ENCODE measurements around the gene NMNAT1. TPM values are rescaled to one million over a fixed set of nuclear protein-coding genes. Genes with fewer than 3 reads are reported as not detected.

The NMNAT1 gene
- 4.5 and 4.8 TPM in 2 replicates for total RNA-seq

GRCh38 chr1:9942939-9943788 is at the start of gene NMNAT1, which contains the start of gene LZIC:
NMNAT1 (plus strand) TSS chr1:9943475; CDS start chr1:9972074, 28,599 bp downstream.
LZIC (minus strand) TSS chr1:9943391; CDS start chr1:9936619, 6,772 bp downstream.

DNA sequence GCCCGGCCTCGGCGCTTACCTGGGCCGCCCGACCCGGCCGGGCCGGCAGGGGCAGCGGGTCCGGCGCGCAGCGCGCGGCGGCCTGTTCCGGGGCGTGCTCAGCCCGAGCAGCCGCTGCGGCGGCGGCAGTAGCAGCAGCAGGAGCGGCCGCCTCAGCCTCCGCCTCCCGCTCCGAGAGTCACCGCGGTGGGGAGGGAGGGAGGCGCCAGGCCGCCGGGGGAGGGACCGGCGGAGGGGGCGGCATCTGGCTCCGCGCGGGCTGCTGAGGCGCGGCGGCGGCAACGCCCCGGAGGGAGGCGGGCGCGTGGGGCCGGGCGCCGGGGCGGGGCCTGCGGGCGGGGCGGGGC is 33.2 kb upstream of the NMNAT1 start, which contains the start of gene CTNNBIP1:
Gene CTNNBIP1 (minus strand): TSS at position 194 of the 347 bp plus-strand sequence. CDS start 38,205 bp downstream, outside the sequence.

DNA sequence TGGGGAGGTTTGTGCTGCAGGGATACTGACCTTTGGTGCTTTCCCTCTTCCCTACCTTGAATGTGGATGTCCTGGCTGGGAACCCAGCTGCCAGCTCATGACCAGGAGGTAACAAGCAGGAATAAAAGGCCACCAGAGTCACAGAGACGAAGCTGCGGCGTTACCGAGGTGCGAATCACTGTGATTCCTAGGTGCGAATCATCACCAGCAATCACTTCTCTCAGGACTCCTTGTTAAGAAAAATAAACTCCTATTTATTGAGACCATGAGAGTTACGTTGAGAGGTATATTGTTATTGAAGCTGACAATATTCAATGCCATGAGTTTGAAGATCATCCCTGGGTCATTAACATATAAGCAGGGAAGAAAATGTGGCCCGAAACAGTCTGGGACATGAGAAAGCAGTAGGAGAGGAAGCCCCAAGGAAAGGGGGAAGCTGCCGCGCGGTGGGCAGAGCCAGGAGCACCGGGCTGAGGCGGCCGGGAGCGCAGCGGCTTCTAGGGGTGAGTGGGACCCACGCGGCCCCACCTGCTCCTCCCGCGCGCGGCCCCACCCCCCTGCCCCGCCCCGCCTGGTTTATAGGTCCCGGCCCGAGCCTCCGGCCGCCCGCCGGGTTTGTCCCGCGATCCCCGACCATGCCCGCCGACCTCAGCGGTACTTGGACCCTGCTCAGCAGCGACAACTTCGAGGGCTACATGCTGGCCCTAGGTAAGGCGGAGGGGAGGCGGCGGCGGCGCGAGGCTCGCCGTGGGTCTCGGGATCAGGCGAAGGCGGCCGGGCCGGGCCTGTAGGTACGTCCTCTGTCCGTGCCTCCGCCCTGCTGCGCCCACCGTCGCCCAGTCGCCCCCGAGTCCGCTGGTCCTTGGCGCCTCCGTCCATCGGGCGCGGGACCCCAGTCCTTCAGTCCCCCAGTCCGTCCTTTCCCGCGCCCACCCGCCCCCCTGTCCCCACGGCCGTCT is 53.6 kb downstream of the NMNAT1 start, which contains the start of gene RBP7:
Gene RBP7 (plus strand): TSS at position 605 of the 959 bp plus-strand sequence. CDS start 31 bp downstream, at position 636.

DNA sequence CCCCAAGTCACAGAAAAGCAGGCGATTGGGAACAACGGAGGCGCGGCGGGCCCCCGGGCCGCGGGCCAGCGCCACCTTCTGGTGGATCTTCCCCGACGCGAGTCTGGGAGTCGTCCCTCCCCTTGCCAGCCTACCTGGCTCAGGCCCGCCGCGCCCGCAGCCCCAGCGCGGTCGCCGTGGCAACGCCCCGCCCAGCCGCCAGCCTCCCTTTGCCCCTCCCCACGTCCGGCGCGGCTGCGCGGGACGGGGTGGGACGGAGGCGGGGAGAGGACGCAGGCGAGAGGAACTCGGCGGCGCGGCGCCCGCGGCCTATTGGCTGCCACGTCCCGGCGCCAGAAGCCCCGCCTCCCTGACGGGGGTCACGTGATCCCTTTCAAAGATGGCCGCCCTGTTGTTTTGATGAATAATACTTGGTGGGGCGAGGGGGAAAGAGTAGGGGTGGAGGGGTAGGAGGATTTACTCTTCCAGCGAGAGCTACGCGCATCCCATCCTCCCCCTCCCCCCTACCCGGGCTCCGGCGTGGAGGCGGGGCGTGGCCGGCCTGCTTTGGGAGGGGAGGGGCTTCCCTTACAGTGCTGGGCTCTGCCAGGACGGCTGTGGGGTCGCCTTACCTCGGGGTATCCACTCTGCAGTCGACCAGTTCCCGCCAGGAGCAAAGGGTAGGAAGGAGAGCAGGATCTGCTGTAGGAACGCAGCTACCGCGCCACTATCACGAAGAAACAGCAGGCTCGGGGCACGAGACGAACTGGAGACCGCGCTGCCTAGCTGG is 89.5 kb downstream of the NMNAT1 start, which contains the start of gene UBE4B:
Gene UBE4B (plus strand): TSS at position 369 of the 769 bp plus-strand sequence. CDS start 713 bp downstream, outside the sequence.

Other genes starting within 250 kb of the NMNAT1 start
- gene CLSTN1, start 119.5 kb upstream of the NMNAT1 start, total RNA-seq, result 65.7 and 66.3 TPM in 2 replicates
- 30.3 and 31.4 TPM in 2 replicates for gene CTNNBIP1, start 33.2 kb upstream of the NMNAT1 start, total RNA-seq
- 24.2 and 26.0 TPM in 2 replicates for gene LZIC, start 84 bp upstream of the NMNAT1 start, total RNA-seq
- 0.39 TPM in 1 of 2 replicates, not detected in the other for gene RBP7, start 53.8 kb downstream of the NMNAT1 start, total RNA-seq
- gene UBE4B, start 89.5 kb downstream of the NMNAT1 start, total RNA-seq, result 26.5 and 38.0 TPM in 2 replicates